ENCODE results near the gene TMEM63C. TPM values are rescaled to one million over a fixed set of nuclear protein-coding genes. Genes with fewer than 3 reads are reported as not detected.

The TMEM63C gene
- total RNA-seq, 1 donor from 2014 or later = 1.5 TPM

DNA sequence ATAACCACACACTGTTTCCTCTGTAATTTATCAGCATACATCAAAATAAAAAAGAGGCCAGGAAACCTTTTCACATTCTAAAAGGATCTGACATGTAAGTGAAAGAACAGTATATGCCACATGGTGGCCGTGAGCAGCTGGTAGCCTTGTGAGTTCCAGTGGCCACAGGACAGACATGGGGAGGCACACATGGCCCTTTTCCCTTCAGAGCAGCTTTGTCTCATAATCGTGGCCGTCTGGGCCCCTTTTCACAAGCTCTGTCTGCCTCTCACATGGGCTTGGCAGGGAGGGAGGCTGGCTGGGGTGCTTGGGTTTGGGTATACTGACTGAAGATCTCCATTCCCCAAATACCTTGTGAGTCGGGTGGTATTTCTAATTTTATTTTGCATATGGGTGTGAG, 38.5 kb upstream of the TMEM63C start:
- Mint-ChIP-seq H3K27me3 (peaks cover 65% of the 10 kb centered on the region), H3K4me3 (no peak overlapping the region), H3K4me1 (peaks cover 26% of the 10 kb centered on the region), H3K27ac (no peak overlapping the region), H3K9me3 (no peaks in the 10 kb centered on the region), H3K36me3 (ENCODE audit: low read depth) (no peaks in the 10 kb centered on the region)
- TF ChIP-seq, protein P1, sequence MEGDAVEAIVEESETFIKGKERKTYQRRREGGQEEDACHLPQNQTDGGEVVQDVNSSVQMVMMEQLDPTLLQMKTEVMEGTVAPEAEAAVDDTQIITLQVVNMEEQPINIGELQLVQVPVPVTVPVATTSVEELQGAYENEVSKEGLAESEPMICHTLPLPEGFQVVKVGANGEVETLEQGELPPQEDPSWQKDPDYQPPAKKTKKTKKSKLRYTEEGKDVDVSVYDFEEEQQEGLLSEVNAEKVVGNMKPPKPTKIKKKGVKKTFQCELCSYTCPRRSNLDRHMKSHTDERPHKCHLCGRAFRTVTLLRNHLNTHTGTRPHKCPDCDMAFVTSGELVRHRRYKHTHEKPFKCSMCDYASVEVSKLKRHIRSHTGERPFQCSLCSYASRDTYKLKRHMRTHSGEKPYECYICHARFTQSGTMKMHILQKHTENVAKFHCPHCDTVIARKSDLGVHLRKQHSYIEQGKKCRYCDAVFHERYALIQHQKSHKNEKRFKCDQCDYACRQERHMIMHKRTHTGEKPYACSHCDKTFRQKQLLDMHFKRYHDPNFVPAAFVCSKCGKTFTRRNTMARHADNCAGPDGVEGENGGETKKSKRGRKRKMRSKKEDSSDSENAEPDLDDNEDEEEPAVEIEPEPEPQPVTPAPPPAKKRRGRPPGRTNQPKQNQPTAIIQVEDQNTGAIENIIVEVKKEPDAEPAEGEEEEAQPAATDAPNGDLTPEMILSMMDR (IDR thresholded peaks at IDR 0.05) = no peak
- ATAC-seq (ENCODE audit: low read depth) = no peak
- CTCF ChIA-PET = interaction anchor here (1.1 to 1.8 kb wide), 2 partner anchors 9 to 173 kb away, joined by 4 to 7 read pairs; no protein-coding TSS in a partner anchor
- POLR2A ChIA-PET = no interaction called here
- intact Hi-C loops (cut with micrococcal nuclease) = loop anchor here (5.0 kb wide), 1 partner anchor 159 kb away; no protein-coding TSS in a partner anchor
- no peak for DNase-seq

DNA sequence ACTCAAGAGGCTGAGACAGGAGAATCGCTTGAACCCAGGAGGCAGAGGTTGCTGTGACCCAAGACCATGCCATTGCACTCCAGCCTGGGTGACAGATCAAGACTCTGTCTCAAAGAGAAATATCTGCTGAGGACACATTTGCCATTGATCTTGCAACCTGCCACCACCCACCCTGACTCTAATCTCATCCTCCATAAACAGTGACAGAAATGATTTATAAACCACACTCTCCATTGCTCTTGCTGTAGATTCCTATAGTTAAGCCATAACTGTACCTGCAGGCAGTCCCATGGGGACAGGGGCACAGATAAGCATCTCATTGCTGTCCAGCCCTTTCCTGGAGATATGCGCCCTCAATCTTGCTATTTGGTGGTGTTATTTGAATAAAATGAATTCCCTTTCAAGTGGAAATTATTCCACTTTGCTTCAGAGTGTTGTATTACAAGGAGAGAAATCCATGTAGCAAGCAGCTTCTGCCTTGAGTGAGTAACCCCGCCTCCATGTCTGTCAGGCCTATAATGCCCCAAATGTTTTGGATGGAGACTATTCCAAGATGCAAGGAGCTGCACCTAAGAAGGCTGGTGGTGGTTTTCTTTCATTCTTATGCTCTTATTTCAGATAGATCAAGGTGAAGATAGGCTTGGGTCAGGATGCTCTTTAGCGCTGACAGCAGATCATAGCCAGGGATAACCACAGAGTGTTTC, 37.0 kb upstream of the TMEM63C start:
- POLR2A ChIA-PET = no interaction called here
- H3K27me3 Mint-ChIP-seq = peaks cover 55% of the 10 kb centered on the region

DNA sequence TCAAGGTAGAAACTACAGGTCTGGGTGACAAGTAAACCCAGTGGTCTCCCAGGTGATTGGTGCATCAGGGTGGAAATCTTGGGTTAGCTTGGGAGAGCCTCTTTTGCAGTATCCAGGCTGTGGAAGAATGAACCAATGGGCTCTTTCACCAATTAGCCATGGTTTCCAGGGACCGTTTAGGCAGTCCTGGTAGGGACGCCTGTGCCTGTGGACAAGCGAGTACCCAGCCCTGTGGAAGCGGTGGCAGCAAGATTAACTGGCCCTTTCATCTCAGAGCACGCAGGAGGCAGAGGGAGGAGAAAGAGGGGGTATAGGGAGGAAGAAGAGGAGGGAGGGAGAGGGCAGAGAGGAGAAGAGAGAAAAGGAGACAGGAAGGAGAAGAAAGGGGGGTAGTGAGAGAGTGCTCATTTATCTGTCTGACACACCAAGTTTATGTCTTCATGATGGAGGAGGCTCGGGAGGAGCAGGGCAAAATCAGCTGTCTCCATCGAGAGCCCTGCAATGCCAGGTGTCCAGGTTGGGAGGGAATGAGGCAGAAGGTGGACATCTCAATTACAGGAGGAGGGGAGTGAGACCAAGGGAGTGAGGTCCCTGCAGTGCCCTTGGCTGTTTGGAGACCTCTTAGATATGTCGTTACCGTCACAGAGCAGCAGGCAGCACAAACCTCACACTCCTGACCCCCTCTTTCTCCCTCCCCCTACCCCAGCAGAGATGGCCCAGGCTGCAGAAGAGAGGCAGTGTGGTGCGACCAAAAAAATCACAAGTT, 35.4 kb upstream of the TMEM63C start:
- ATAC-seq (ENCODE audit: low read depth) (no peak), DNase-seq (no peak)
- H3K4me1 Mint-ChIP-seq = peaks cover 7% of the 10 kb centered on the region
- TF ChIP-seq, protein P1 (IDR thresholded peaks at IDR 0.05) = no peak
- no peak overlapping the region for H3K27ac Mint-ChIP-seq
- H3K27me3 Mint-ChIP-seq = peaks cover 46% of the 10 kb centered on the region
- intact Hi-C loops (cut with micrococcal nuclease) = no loop called here
- H3K4me3 Mint-ChIP-seq = no peak overlapping the region
- H3K9me3 Mint-ChIP-seq = no peaks in the 10 kb centered on the region
- ChIA-PET CTCF (interaction anchor here (1.0 to 1.3 kb wide), 2 partner anchors 9 to 75 kb away, joined by 3 read pairs; no protein-coding TSS in a partner anchor), POLR2A (no interaction called here)
- no peaks in the 10 kb centered on the region for H3K36me3 Mint-ChIP-seq (ENCODE audit: low read depth)

More for the DNA sequence above, 37.0 kb upstream of the TMEM63C start:
- peaks cover 18% of the 10 kb centered on the region for H3K4me1 Mint-ChIP-seq
- H3K27ac Mint-ChIP-seq = no peak overlapping the region
- no peak for ATAC-seq (ENCODE audit: low read depth)
- TF ChIP-seq, protein P1 (IDR thresholded peaks at IDR 0.05) = no peak
- no peaks in the 10 kb centered on the region for H3K9me3 Mint-ChIP-seq
- DNase-seq = no peak
- no peaks in the 10 kb centered on the region for H3K36me3 Mint-ChIP-seq (ENCODE audit: low read depth)
- H3K4me3 Mint-ChIP-seq = no peak overlapping the region
- intact Hi-C loops (cut with micrococcal nuclease) = loop anchor here (5.0 kb wide), 1 partner anchor 158 kb away; no protein-coding TSS in a partner anchor
- CTCF ChIA-PET = no interaction called here

DNA sequence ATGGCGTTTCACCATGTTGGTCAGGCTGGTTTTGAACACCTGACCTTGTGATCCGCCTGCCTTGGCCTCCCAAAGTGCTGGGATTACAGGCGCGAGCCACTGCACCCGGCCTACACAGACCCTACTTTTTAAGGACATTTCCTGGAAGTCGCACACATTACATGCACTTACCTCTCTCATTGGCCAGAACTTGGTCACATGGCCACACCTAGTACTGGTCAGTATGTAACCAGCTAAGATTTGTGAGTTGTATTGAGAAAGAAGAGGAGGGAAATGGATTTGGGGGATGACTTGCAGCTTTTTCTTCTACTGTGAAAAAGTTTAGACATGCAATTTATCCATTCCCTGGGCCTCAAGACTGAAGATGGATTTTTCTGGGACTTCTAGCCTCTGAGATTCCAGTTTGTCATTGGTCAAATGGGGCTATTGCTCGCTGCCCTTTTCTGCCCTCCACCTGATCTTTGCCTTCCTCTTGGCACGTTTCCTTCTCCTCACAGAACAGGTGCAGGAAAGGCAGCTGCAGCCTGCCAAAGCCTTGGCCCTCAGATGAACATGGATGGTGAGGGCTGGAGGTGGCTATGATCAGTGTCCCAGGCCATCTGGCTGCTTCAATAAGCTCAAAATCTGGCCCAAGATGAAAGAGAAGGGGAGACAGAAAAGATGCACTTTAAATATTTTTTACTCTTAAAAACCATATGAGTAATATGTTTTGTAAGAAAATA, 32.9 kb upstream of the TMEM63C start:
- TF ChIP-seq, protein P1 (IDR thresholded peaks at IDR 0.05) = no peak
- ChIA-PET CTCF (interaction anchor here (1.5 to 3.6 kb wide), 4 partner anchors 40 to 402 kb away, joined by 3 to 23 read pairs (median 7); no protein-coding TSS in a partner anchor), POLR2A (interaction anchor here (0.5 kb wide), 1 partner anchor 173 kb away, joined by 3 read pairs; no protein-coding TSS in a partner anchor)
- Mint-ChIP-seq H3K4me3 (no peak overlapping the region), H3K4me1 (no peaks in the 10 kb centered on the region), H3K9me3 (no peaks in the 10 kb centered on the region), H3K36me3 (ENCODE audit: low read depth) (no peaks in the 10 kb centered on the region), H3K27me3 (peaks cover 39% of the 10 kb centered on the region), H3K27ac (no peak overlapping the region)
- ATAC-seq (ENCODE audit: low read depth) = no peak
- intact Hi-C loops (cut with micrococcal nuclease) = no loop called here
- DNase-seq = no peak

Data from activated B cell treated with CpG ODN at 0.5 μM for 24 hours (primary cell).